GM18519 (cell line): ENCODE measurements around the gene PITRM1.

Source experiments
- ATAC-seq: cut with Tn5 transposase; IDR thresholded peaks from one replicate; pipeline ENCODE4 v1.9.1; 2021; ENCODE audit warnings: mild to moderate bottlenecking, moderate library complexity; ENCODE audit not compliant: unreplicated experiment, low FRiP score

Gene PITRM1

GRCh38 chr10:3124412-3125175, 48.0 kb downstream of the PITRM1 start:
- ATAC-seq = no peak

- no peak for ATAC-seq
Measured at GRCh38 chr10:3123571-3124411, 48.8 kb downstream of the PITRM1 start.

DNA sequence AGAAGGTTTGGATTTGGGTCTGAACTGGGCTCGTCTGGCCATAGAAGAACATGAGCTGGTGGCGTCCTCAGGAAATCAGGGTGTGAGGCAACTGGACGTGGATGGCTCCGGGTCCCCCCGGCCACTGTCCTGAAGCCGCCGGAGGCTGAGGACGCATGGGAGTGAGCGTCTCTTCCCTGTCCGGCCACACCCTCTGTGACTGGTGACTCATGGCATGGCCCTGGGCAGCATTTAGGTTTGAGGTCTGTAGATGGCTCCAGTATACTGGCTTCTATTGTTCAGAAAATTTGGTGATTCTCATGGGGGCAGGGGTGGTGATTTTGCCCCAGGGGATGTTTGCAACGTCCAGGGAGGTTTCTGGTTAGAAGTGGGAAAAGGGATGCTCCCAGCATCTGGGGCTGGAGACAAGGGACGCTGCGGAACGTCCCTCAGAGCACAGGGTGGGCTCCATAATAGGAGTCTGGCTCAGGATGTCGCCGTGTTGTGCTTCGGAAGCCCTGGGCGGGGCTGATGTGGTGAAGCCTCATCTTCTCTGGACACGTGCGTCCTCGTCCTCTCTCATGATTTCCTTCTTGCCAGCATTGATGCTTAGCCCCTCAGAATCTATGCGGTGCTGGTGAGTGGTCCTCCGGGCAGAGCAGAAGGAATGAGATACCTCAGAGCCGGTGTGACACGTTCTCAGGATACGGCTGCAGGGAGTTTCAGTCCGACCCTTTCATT, 49.9 kb downstream of the PITRM1 start:
- no peak for ATAC-seq

DNA sequence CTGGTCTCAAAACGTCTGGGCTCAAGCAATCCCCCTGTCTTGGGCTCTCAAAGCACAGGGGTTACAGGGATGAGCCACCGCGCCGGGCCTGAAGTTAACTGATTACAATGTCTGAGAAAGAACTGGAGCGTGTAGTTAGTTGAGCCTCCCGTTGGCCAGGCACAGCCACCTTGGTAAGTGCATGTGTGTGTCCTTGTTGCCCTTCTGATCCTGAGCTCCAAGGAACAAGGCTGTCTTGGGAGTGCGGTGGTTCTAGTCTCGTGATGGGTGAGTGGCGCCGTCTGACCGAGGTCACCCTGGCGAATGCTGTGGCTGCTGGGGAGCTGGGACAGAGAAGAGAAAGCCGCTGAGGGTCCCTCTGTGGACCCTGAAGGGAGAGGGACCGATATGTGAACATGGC, 50.5 kb downstream of the PITRM1 start:
- no peak for ATAC-seq

GRCh38 chr10:3119796-3120459, 52.7 kb downstream of the PITRM1 start:
- ATAC-seq = no peak

GRCh38 chr10:3118641-3119091, 53.9 kb downstream of the PITRM1 start:
- no peak for ATAC-seq

DNA sequence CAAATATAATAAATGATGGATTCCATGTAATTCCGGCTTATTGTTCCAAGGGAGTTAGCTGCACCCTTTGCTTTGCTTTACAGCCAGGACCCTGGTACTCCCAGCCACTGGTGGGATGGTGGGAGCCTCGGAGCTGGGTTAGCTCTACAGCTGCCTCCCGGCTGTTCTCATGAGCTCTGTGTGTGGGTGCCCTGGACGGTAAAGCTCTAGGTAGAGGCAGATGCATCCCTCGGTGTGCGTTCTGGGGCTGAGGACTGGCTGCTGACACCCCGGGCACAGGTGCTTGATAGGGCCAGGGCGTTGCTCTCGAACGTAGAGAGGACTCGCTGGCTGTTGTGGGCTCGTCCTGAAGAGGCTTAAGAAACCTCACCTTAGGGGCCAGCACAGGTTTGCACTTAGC, 55.1 kb downstream of the PITRM1 start:
- no peak for ATAC-seq

- no peak for ATAC-seq
Measured at GRCh38 chr10:3116508-3117100, 56.0 kb downstream of the PITRM1 start.

- no peak for ATAC-seq
Measured at GRCh38 chr10:3115685-3116084, 56.9 kb downstream of the PITRM1 start.

DNA sequence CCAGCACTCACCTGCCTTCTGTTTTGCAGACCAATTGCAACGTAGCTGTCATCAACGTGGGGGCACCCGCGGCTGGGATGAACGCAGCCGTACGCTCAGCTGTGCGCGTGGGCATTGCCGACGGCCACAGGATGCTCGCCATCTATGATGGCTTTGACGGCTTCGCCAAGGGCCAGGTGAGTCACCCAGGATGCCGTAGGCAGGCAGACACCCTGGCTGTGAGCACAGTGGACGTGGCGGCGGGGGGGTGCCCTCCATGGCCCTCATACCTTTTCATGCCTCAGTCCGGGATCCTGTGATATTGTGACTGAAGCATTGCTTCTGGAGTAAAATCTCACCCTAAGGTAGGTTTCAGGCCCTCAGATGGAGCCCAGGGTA, 59.2 kb downstream of the PITRM1 start:
- no peak for ATAC-seq

DNA sequence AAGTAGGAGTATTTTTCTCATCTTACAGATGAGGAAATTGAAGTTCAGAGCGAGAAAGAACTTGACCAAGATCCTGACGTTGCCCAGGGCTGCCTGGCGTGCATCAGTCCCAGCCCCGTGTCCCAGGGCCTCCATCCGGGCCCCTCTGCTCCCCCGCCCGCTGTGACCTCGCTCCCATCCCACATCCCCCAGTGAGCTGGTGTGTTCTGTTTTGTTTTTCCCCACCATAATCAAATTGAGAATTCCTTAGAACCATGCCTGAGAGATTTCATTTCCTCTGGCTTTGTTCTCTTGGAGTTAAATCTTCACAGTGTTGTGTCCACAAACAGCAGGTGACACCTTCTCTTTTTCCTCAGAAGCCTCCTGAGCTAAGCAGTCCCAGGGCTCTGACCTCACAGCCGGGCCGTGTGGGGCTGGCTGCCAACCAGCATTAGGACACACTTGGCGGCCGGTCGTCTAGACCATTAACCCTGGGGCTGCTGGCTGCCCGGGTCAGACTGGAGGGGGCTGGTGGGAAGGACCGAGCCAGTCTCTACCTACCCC, 60.9 kb downstream of the PITRM1 start:
- ATAC-seq = no peak

GRCh38 chr10:3110782-3111620, 61.6 kb downstream of the PITRM1 start:
- ATAC-seq = no peak

DNA sequence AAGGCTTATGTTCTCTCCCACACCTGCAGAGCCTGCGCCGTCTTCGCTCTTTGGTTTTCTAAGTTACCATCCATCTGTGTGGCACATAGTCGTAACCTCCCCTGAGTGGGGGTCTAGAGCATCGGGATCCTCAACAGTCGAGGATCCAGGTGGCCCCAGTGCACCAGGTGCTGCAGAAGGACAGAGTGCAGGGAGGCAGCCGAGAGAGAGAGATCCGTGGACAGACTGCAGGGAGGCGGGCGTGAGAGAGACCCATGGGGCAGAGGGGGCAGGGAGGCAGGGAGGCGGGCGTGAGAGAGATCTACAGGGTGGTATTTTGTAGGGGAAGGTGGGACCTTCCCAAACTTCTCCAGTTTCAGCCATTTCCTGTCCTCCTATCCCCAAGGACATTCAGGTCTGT, 62.9 kb downstream of the PITRM1 start:
- ATAC-seq = no peak

DNA sequence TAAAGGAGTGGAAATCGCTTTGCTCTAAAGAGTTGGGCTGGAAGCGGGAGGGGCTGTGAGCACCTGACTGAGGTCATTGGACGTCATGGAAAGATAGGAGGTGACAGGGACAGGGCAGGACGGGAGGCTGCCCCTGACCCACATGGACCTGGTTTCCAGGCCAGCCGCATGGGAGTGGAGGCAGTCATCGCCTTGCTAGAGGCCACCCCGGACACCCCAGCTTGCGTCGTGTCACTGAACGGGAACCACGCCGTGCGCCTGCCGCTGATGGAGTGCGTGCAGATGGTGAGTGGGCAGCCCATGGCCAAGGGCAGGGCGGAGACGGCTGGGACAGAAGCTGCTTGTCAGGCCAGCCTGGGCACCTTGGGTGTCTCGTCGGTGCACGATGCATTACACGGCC, 63.4 kb downstream of the PITRM1 start:
- no peak for ATAC-seq

GRCh38 chr10:3108575-3109105, 63.9 kb downstream of the PITRM1 start:
- ATAC-seq = no peak

- no peak for ATAC-seq
Measured at GRCh38 chr10:3108033-3108432, 64.5 kb downstream of the PITRM1 start.

DNA sequence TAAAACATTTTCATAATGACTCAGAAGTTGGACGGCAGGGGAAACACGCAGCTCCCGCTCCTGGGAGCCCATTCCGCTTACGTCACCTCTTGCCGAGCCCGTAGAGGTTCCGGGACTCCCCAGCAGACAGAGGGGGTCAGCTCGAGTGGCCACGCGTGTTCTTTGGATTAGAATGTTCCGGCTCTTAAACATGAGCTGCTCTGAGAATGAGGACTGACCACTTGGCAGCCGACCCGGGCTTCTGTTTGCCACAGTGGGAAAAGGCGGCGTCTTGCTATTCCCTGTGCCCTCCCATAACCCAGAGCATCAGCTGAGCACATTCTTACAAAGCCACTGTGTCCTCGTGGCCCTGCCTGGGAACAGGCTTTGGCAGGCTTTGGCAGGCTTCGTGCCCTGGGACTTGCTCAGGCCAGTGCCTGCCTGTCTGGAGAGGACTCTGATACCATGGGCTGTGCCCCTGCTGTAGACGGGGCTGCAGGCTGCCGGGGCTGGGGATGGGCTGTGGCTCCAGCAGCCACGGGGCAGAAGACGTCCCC, 65.1 kb downstream of the PITRM1 start:
- ATAC-seq = no peak

DNA sequence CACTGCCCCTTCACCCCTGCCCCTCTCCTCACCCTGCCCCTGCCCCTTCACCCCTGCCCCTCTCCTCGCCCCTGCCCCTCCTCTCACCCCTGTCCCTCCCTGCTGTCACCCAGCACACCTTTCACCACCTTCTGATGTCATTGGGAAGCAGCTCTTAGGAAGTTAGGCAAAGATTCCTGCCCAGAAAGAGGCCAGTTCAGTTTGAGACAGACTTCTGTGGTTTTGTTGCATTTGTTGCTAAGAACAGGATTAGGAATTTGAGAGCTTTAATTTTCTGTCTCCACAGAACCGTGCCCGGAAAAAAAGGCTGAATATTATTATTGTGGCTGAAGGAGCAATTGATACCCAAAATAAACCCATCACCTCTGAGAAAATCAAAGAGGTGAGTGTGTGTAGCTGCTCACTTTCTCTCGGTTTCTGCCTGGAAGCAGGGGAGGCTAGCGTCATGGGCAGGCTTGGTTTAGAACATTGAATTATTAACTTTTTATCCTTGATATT, 65.6 kb downstream of the PITRM1 start:
- ATAC-seq = no peak
